Measurements from ENCODE around the gene CACNA1S.

DNA sequence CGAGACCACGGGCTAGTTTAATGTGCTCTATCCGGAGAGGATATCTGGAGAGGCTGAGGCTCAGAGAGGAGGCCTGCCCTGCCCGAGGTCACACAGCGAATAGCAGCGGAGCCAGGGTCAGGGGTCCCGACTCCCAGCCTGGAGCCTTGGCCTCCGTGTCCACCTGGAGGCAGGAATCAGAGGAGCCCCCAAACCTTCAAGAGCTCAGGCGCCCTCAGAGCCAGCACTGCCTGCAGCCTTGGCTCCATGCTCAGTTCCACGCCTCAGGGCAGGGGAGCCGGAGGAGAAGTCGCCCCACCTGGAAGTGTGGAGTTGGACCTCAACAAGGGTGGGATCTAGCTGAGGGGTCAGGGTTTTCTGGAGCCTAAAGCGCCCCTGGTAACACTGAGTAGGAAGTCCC, 16.7 kb upstream of the CACNA1S start:
- TF ChIP-seq POLR2AphosphoS5 (IDR thresholded peaks at IDR 0.05): no peak
- TF ChIP-seq, protein P1, sequence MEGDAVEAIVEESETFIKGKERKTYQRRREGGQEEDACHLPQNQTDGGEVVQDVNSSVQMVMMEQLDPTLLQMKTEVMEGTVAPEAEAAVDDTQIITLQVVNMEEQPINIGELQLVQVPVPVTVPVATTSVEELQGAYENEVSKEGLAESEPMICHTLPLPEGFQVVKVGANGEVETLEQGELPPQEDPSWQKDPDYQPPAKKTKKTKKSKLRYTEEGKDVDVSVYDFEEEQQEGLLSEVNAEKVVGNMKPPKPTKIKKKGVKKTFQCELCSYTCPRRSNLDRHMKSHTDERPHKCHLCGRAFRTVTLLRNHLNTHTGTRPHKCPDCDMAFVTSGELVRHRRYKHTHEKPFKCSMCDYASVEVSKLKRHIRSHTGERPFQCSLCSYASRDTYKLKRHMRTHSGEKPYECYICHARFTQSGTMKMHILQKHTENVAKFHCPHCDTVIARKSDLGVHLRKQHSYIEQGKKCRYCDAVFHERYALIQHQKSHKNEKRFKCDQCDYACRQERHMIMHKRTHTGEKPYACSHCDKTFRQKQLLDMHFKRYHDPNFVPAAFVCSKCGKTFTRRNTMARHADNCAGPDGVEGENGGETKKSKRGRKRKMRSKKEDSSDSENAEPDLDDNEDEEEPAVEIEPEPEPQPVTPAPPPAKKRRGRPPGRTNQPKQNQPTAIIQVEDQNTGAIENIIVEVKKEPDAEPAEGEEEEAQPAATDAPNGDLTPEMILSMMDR (IDR thresholded peaks at IDR 0.05 in 8 of 11, conservative IDR thresholded peaks at IDR 0.05 in 3 of 11): no peak
